SK-N-SH treated with all-trans-retinoic acid at 6 μM for 48 hours (cell line): ENCODE measurements around the gene PVALB.

Experiments
- RARB ChIP-seq: fragments of 250-450 bp; sonication (Bioruptor Pico); IDR thresholded peaks from 2 replicates; pipeline ENCODE4 v1.8.0; 2021; ENCODE audit warnings: mild to moderate bottlenecking, moderate library complexity
- TOX ChIP-seq: fragments of 250-450 bp; sonication (Bioruptor Pico); IDR thresholded peaks from 2 replicates; pipeline ENCODE4 v1.8.0; 2021; ENCODE audit warnings: mild to moderate bottlenecking, moderate library complexity, borderline replicate concordance
- ZFP3 ChIP-seq: fragments of 250-450 bp; sonication (Bioruptor Pico); IDR thresholded peaks from 2 replicates; pipeline ENCODE4 v1.5.0; 2020; ENCODE audit warnings: mild to moderate bottlenecking, moderate library complexity
- ZNF70 ChIP-seq: fragments of 450-650 bp; formaldehyde crosslinking; IDR thresholded peaks from 2 replicates; pipeline ENCODE4 v1.5.0; 2020; ENCODE audit warnings: mild to moderate bottlenecking, moderate library complexity
- TF ChIP-seq, protein P1 (sequence below): fragments of 250-450 bp; sonication (Bioruptor Pico); IDR thresholded peaks from 2 replicates; pipeline ENCODE4 v1.8.0; 2021; ENCODE audit warnings: low read depth, mild to moderate bottlenecking, moderate library complexity, borderline replicate concordance

DNA sequence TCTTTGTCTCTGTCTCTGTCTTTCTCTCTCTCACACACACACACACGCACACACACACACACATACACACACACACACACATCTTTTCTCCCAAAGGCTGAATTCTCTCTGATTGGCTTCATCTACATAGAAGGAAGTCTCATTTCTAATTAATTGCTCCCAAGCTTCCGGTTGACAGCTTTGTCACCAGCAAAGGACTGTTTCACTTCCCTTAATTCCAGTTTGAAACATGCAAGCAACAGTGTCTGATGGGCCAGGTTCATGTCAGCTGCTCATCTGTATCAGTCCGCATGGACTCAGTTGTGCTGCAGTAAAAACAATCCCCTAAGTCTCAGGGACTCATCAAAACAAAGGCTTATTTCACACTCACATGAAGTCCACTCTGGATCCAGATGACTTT lies 16.2 kb upstream of the PVALB start:
- TF ChIP-seq TOX (CRISPR knock-in tag) (no peak), RARB (CRISPR knock-in tag) (no peak), ZNF70 (CRISPR knock-in tag) (no peak), ZFP3 (CRISPR knock-in tag) (no peak)
- TF ChIP-seq, protein P1, sequence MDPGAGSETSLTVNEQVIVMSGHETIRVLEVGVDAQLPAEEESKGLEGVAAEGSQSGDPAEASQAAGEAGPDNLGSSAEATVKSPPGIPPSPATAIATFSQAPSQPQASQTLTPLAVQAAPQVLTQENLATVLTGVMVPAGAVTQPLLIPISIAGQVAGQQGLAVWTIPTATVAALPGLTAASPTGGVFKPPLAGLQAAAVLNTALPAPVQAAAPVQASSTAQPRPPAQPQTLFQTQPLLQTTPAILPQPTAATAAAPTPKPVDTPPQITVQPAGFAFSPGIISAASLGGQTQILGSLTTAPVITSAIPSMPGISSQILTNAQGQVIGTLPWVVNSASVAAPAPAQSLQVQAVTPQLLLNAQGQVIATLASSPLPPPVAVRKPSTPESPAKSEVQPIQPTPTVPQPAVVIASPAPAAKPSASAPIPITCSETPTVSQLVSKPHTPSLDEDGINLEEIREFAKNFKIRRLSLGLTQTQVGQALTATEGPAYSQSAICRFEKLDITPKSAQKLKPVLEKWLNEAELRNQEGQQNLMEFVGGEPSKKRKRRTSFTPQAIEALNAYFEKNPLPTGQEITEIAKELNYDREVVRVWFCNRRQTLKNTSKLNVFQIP: no peak
